Activated naive CD4-positive, alpha-beta T cell treated with anti-CD3 and anti-CD28 coated beads, Interleukin-2, amount 50 U/mL, for 72 hours (primary cell): ENCODE results near the gene CD55. TPM values are rescaled to one million over a fixed set of nuclear protein-coding genes. Genes with fewer than 3 reads are reported as not detected.
A peak's percentile ranks its signal among the peaks of the same experiment; 100 is the strongest.

Experiments
- ATAC-seq, 2 donors: fragments of 150-1000 bp; cut with Tn5 transposase; 2 replicates each; pipeline ENCODE4 v1.10.0; 2021; ENCODE audit warnings: mild to moderate bottlenecking in 2 of 2, moderate library complexity in 2 of 2
- DNase-seq, 2 donors: peaks; one replicate each; pipeline ENCODE4 v3.0.0; 2021 to 2022; ENCODE audit warnings: low spot score in 2 of 2
- H3K27ac Mint-ChIP-seq, 2 donors: one replicate each; pipeline ENCODE4 v1.8.0; 2022; ENCODE audit warnings: mild to moderate bottlenecking in 2 of 2, mixed read lengths in 2 of 2
- H3K36me3 Mint-ChIP-seq, 2 donors: one replicate each; pipeline ENCODE4 v1.8.0; 2022; ENCODE audit warnings: mixed read lengths in 2 of 2
- H3K9me3 Mint-ChIP-seq, 2 donors: one replicate each; pipeline ENCODE4 v1.8.0; 2022; ENCODE audit warnings: mixed read lengths in 2 of 2
- total RNA-seq, 2 donors: library from RNA; stranded (reverse); gene quantifications; one replicate each; pipeline ENCODE4 v1.2.3, GENCODE V29; 2022

Gene CD55
- total RNA-seq, 2 donors from 2014 or later: 55.1 to 141 TPM

DNA sequence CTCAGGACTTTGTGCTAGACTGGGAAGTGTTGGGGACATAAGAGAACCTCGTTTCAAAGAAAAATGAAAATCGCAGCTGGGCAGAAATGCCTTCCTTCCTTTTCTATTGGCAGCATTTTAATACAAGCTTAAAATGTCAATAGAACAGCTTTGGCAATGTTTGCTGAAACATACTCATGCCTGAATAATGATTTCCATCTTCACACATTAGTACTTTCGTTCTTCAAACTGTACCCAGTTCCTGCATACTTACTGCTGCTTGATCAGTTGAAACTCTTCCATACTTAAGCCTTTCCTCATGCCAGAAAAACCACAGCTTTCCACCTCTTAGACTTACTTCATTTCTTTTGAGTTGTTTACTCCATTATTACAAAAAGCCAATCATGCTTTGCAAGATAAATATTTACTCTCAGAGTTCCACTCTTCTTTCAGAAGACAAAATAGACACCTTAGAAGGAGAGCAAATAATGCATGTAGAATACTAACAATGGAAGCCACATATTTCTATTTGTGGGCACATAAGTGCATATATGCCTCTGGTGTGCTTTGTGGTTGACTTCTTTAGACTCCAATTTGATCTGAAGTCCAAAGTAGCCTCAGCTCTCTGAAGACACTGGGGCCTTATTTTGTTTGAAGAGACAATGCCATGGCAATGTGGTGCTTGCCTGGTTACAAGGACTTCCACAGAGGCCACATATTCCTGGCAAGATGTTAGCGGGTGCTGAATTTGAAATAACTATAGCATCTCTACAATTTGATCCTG, 22.7 kb upstream of the CD55 start:
- peaks cover 9 to 15% of the 10 kb centered on the region in 2 donors for H3K9me3 Mint-ChIP-seq
- no peak for DNase-seq
- no peak for ATAC-seq
- H3K27ac Mint-ChIP-seq: no peak overlapping the region
- peaks cover 13 to 15% of the 10 kb centered on the region in 2 donors for H3K36me3 Mint-ChIP-seq

DNA sequence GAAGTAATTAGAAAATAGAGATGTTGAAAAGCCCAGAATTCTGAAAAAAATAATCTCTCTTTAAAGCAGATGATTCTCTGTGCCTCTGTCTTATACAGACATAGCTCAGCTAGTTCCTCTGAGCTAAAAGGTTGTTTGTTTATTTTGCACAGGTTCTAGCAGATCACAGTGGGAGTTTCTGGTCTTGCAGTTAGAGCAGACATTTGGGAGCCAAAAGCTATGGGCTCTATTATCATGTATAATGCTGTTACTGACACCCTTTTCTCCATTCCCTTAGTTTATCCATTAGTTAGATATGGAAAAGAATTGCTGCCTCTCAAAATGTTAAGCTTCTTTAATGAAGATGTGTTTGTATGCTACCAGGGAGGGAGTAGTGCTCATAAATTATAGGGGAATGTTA, 20.5 kb upstream of the CD55 start:
- ATAC-seq (no peak), DNase-seq (no peak)
- H3K36me3 Mint-ChIP-seq: peaks cover 13 to 15% of the 10 kb centered on the region in 2 donors
- peaks cover 9 to 15% of the 10 kb centered on the region in 2 donors for H3K9me3 Mint-ChIP-seq
- H3K27ac Mint-ChIP-seq: no peak overlapping the region

DNA sequence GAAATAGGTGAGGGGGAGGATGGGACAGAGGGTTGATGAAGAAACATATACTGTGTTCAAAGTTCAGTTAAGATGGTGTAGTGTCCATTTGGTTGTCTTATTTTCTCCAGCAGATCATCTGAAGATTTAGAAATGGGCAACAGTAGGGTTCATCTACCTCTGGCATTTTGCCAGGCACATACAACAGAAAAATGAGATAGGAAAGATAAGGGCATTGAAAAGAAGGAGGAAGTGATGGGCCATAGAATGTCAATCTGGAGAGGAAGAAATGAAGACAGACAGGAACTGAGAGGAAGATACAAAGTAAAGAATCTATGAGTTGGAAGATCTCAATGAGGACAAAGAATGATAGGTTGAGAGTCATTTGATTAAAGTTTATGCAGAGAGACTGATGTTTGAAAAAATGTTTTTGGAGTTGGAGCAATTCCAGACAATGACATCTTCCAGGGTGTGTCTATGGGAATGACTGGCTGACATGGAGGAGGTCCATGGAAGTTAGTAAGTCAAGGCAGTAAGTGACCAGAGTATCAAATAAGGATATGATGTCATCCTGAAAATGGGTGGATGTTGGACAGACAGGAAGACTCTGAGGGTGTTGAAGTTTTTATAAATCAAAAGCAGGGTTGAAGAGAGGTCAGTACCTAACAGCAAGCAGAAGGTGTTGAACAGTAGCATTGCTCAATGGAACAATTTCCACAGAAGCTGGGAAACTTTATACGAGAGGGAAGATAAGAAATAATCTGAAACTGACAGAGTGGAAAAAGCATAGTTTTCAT, 18.7 kb upstream of the CD55 start:
- Mint-ChIP-seq H3K27ac (no peak overlapping the region), H3K36me3 (peaks cover 13 to 15% of the 10 kb centered on the region in 2 donors), H3K9me3 (peaks cover 9 to 15% of the 10 kb centered on the region in 2 donors)
- DNase-seq (no peak), ATAC-seq (no peak)

DNA sequence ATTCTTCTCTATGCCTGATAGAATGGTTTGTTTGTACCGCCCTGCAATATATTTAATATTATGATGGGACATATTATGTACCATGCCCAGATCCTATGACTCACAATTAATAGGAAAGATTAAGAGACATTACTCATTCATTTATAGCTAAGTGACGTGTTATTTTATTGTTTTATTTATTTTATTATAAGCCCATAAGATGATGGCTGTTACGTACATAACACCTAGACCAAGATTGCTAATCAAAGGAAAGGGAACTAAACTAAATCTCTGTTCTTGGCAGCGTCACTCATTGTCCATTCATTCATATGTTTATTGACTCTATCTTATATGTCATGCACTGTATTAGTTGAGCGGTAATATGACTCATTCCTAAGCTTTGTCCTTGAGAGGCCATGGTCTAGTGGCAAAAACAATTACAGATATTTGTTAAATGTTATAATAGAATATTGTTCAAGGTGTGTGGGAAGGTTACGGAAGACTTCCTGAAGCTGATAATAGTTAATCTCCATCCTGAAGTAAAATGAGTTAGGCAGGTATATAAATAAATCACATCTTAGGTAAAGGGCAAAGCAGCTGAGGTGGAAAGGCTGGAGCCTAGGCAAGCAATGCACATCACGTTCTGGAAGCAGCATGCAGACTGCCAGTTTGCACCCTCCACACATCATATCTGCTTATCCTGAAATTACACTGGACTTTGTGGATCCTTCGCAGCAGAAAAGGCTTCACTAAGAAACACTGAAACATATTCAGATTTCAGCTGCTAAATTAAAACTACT, 16.6 kb upstream of the CD55 start:
- DNase-seq (no peak), ATAC-seq (no peak)
- Mint-ChIP-seq H3K36me3 (peaks cover 13 to 15% of the 10 kb centered on the region in 2 donors), H3K9me3 (peaks cover 9 to 15% of the 10 kb centered on the region in 2 donors), H3K27ac (no peak overlapping the region)

DNA sequence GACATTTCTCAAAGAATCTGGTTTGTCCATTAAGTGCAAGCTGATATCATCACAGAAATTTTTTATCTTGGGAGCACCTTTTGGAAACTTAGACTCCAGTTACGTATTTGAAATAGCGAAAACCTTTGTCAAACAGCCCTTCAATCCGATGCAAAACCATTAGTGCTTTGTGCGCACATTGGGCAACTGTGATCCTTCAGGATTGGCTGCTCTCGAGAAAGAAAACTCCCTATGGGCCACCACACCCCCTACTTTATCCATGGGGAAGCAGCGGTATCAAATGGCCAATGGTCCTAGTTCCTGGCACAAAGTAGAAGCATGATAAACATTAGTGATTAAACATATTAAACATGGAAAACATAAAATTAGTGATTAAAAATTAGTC, 16.0 kb upstream of the CD55 start:
- DNase-seq: no peak
- Mint-ChIP-seq H3K27ac (no peak overlapping the region), H3K9me3 (peaks cover 9 to 15% of the 10 kb centered on the region in 2 donors), H3K36me3 (peaks cover 13 to 15% of the 10 kb centered on the region in 2 donors)
- no peak for ATAC-seq

DNA sequence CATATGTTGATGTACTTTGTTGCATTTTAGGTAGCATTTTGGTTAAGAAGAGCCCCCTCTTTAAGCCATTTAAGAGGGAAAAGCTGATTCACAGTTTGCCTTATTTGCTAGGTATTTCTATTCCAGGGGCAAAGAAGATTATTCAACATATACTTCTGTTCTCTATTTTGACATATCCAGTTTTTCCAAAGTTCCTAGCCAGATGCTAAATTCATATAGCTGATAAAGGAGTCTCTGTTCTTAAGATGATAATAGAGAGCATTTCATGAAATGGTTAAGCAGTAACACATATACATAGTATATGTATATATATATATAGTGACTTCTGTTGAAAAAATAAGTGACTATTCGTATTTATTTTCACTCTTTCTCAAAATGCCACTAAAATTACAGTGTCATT, 15.5 kb upstream of the CD55 start:
- H3K9me3 Mint-ChIP-seq: peaks cover 9 to 15% of the 10 kb centered on the region in 2 donors
- H3K27ac Mint-ChIP-seq: no peak overlapping the region
- no peak for ATAC-seq
- no peak for DNase-seq
- peaks cover 13 to 15% of the 10 kb centered on the region in 2 donors for H3K36me3 Mint-ChIP-seq

DNA sequence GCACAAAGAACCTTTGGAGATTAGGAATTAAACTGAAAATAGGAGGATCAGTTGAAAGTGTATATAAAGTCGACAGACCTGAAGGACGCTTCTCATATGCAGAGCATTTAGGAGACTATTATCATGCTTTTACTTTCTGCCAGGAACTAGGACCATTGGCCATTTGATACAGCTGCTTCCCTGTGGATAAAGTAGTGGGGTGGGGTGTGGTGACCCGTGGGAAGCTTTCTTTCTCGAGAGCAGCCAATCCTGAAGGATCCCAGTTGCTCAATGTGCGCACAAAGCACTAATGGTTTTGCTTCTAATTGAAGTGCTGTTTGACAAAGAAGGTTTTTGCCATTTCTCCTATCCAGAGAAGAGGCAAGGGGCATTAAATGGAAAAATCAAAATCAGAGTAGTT, 14.9 kb upstream of the CD55 start:
- peaks cover 13 to 15% of the 10 kb centered on the region in 2 donors for H3K36me3 Mint-ChIP-seq

DNA sequence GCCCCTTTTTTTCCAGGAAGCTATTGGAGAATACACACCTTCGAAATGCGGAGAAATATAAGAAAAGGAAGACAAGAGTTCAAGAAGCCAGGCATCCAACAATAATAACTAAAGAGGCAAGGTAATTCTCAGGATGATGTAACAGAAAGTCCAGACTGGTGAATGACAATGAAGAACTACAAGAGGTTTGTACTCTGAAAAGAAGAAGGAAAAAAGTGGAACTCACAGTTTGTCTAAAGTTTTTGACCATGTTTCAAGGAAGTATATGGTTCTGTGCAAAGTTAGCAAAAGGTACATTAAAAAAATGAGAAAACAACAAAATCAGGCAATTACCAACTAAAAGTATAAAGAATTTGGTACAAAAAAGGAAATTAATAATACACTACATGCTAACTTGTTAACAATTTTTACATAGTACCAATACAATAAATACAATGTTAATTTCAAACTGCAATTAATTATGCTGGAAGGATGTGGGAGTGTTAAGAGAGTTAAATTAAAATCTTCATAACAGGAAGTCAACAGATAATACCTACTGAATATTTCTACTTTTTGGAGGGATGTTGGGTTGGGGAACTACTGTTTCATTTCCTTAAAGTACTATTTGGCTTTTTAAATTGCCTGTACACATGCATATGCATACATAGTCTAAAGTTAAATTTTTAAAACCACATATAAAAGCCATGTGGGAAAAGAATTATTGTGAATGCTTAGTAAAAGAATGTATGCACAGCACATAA, 12.9 kb upstream of the CD55 start:
- Mint-ChIP-seq H3K36me3 (no peaks in the 10 kb centered on the region), H3K27ac (no peak overlapping the region), H3K9me3 (peaks cover 0 to under 1% of the 10 kb centered on the region in 2 donors)
- DNase-seq: no peak
- ATAC-seq: no peak

More for the DNA sequence above, 14.9 kb upstream of the CD55 start:
- Mint-ChIP-seq H3K9me3 (peaks cover 9 to 15% of the 10 kb centered on the region in 2 donors), H3K27ac (no peak overlapping the region)
- ATAC-seq (no peak), DNase-seq (no peak)

DNA sequence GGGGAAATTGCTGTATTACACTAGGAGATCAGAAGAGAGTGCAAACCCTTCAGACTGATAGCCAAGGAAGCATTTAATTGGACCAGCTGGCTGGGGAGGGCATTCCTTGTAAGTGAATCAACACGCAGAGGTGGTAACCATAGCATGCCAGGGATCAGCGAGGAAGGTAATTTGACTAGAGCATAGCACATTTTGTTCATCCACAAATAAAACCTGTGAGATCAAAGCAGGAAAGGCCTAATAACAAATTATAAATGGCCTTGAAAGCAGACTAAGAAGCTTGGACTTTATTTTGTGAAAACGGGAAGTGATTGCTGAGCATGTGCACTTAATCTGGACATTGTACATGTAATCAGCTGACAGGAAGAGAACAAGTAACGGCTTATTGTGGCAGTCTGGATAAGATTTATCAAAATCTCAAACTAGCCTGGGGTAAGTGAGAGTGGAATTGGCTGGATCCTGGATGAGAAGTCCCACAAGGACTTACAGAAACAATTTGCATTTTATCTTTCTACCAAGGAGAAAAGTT, 11.7 kb upstream of the CD55 start:
- ATAC-seq: no peak
- Mint-ChIP-seq H3K9me3 (no peaks in the 10 kb centered on the region), H3K27ac (peak overlapping the region; percentile 79 to 84), H3K36me3 (no peaks in the 10 kb centered on the region)
- DNase-seq: no peak

DNA sequence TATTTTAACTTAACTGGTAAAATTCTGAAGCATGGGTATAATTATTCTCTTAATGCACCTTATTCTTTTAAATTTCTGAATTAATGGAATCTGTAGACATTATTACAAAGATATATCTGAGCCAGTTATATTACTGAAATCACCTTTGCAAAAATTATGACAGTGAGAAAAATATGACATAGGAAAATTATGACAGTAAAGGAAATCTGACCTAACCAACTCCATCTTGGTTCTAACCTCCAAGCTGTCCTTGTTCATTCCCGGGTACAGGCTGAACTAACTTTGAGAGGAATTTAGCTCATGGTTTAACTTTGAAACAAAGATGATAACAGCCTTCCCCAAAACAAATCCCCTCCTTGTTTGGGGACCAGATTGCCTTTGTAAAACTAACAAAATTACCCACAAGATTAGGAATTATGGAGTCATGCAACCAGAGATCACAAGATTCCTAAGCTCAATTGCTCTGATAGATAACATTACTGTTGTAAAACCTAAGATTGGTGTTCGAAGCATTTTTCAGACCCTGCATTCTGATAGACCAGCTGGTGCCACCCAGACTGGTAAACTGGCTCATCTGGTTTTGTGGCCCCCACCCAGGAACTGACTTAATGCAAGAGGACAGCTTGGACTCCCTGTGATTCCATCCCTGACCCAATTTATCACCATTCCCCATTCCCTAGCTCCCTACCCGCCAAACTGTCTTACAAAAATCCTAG, 9.4 kb upstream of the CD55 start:
- ATAC-seq: no peak
- Mint-ChIP-seq H3K36me3 (no peaks in the 10 kb centered on the region), H3K27ac (no peak overlapping the region), H3K9me3 (peaks cover 4% of the 10 kb centered on the region in 2 donors)
- no peak for DNase-seq

DNA sequence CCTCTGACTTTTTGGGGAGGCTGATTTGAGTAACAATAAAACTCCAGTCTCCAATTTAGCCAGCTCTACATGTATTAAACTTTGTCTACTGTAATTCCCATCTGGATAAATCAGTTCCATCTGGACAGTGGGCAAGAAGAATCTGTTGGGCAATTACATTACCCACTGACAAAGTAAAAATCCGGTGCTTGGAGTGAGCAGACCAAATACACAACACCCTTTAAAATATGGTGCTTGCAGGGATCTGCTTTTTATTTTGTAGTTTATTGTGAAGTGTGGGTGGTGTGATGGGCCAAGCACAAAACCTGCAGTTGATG, 8.9 kb upstream of the CD55 start:
- no peak for DNase-seq
- no peaks in the 10 kb centered on the region for H3K36me3 Mint-ChIP-seq
- peaks cover 4% of the 10 kb centered on the region in 2 donors for H3K9me3 Mint-ChIP-seq
- H3K27ac Mint-ChIP-seq: no peak overlapping the region
- no peak for ATAC-seq

DNA sequence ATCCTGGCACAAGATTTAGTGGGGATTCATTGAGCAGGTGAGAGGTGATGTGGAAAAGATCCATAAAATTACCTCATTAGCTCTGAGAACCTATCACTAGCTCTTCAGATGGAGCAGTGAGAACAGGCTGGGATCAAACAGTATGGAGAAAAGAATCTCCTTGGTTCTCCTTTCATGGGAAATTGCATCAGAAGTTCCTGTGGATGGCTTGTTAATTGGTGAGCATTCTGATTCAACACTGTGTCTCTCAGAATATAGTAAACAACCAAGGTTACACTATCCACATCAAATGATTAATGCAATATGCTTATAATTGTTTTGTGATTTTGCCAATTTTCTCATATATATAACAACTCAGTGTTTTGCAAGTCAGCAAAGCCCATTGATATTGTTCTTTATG, 8.3 kb upstream of the CD55 start:
- no peaks in the 10 kb centered on the region for H3K36me3 Mint-ChIP-seq
- DNase-seq: no peak
- no peak overlapping the region for H3K27ac Mint-ChIP-seq
- peaks cover 4% of the 10 kb centered on the region in 2 donors for H3K9me3 Mint-ChIP-seq
- no peak for ATAC-seq

DNA sequence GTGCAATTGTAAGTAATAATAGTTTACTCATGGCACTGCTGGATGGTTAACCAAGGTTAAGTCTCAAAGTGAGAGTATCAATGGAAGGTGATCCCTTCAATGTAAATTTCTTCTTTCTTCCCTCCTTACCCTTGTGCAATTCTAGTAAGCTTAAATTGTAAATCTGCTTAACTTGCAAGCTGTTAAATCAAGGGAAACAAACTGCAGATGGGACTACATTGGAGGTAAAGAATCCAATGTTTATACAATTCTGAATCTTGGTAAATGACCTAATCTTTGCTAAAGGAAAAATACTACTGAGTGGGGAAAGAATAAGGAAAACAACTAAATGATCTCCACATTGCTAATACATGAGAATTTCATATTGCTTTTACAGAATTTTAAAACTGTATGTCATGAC, 6.7 kb upstream of the CD55 start:
- H3K9me3 Mint-ChIP-seq: peaks cover 4% of the 10 kb centered on the region in 2 donors
- no peaks in the 10 kb centered on the region for H3K36me3 Mint-ChIP-seq
- DNase-seq (no peak), ATAC-seq (no peak)
- no peak overlapping the region for H3K27ac Mint-ChIP-seq

DNA sequence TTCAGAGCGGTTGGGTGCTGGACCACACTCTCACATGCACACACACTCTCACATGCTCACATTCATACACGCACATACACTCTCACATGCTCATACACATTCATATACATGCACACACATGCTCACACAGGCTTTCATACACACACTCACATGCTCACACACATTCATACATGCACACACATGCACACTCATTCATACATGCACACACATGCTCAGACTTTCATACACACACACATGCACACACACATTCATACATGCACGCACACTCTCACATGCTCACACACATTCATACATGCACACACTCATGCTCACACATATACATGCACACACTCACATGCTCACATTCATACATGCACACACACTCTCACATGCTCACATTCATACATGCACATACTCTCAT, 6.0 kb upstream of the CD55 start:
- ATAC-seq (no peak), DNase-seq (no peak)
- no peak overlapping the region for H3K27ac Mint-ChIP-seq
- peaks cover 4% of the 10 kb centered on the region in 2 donors for H3K9me3 Mint-ChIP-seq
- H3K36me3 Mint-ChIP-seq: no peaks in the 10 kb centered on the region

DNA sequence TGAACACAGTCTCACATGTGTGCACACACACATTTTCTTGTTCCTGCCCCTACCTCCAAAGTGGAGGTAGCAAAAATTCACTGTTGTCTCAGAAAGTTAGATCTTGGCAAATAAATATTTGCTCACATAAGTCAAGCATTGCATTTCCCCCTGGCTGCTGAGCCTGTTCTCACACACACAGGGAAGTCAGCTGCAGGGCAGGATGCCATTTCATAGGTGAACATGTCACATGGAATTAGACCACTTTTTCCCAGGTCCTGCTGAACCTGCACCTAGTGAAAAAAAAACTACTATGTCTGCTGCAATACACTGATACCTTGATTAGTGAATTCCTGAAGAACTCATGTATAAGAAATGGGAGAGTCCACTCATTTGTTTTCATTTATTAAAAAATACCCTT, 5.3 kb upstream of the CD55 start:
- peaks cover 4% of the 10 kb centered on the region in 2 donors for H3K9me3 Mint-ChIP-seq
- no peak for ATAC-seq

More for the DNA sequence above, 5.3 kb upstream of the CD55 start:
- H3K36me3 Mint-ChIP-seq: peaks cover 0 to 4% of the 10 kb centered on the region in 2 donors
- no peak for DNase-seq
- no peak overlapping the region for H3K27ac Mint-ChIP-seq
